Ureter (tissue), 1 donor: ENCODE results near the gene TGIF1. TPM values are rescaled to one million over a fixed set of nuclear protein-coding genes. Genes with fewer than 3 reads are reported as not detected.
"Not testable (repeated sequence)": the region's sequence is repeated elsewhere in the genome, so short reads cannot be mapped to it uniquely, and the experiment has no call there.

Experiments used
- DNase-seq: peaks from one replicate; pipeline ENCODE4 v3.0.0-alpha.2; 2020; ENCODE audit warnings: low spot score
- total RNA-seq: library from RNA; stranded (reverse); gene quantifications from one replicate; pipeline ENCODE4 v1.2.4, GENCODE V29; 2023
- donor health status: DM: yes; HTN: yes; CAD: no.

TGIF1 gene
- total RNA-seq, 1 donor from 2014 or later, result 64.0 TPM

DNA sequence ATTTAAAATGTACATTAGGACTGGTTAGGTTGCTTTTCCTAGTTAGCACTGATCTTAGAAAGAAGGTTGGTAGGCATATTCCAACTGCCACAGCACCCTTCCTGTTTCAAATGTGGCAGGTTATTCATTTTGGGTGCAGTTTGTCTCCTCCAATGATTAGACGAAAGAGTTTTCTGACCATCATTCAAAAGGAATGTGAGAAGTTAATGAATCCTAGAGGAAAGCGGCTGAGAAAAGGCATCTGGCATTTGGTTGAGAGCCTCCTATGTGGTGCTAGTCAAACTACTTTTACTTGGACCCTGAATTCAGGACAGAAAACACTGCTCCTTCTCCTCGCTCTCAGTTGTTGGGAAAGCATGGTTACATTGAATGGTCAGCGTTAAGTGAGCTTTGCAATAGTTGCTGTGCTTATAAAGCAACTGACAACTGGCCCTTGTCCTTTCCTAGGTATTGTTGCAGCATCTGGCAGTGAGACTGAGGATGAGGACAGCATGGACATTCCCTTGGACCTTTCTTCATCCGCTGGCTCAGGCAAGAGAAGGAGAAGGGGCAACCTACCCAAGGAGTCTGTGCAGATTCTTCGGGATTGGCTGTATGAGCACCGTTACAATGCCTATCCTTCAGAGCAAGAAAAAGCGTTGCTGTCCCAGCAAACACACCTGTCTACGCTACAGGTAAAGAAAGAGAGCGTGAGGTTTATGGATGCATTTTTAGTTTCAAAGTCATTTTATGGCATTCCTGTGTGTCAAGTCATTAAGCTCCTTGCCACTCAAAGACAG lies 6.1 kb downstream of the TGIF1 start:
- DNase-seq, result no peak

DNA sequence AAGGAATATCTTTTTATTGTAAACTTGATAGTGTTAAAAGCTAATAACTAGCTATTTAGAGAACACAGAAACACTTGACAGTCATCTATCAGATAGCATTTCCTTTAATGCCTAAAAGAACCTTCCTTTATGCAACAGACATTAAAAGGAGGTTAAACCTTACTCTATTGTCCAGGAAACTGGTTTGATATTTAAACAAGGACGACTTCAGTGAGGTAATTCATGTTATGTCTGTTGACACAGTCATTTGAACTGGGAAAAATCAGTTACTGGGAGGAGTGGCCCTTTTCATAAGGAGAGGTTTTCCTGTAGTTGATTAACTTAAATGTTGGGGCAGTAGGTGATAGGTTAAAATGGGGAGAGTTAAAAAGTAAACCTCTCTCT lies 6.7 kb downstream of the TGIF1 start:
- no peak for DNase-seq

DNA sequence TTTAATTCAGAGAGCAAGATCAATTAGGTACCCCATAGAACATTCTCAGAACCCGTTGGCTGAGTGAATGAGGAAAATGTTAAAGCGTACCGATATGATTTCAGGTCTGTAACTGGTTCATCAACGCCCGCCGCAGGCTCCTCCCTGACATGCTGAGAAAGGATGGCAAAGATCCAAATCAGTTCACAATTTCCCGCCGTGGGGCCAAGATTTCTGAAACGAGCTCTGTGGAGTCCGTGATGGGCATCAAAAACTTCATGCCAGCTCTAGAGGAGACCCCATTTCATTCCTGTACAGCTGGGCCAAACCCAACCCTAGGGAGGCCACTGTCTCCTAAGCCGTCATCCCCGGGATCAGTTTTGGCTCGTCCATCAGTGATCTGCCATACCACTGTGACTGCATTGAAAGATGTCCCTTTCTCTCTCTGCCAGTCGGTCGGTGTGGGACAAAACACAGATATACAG lies 7.3 kb downstream of the TGIF1 start:
- DNase-seq, result no peak

DNA sequence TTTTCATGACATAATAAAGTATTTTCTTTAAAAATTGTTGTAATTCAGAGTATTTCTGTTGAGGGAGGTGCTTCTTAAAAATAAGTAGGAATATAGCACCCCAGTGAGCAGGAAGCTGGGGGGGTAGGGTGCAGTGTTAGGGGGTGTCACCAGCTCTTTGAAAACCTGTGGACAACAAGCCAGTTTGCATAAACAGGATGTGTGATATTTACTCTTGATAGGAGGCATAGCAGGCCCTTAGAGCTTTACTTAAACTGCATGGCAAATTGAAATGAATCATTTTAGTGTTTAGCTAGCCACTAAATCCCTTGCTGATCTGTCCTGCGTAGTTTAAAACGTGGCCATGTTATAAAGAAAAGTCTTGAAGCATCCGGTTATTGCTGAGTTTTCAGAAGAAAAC lies 8.4 kb downstream of the TGIF1 start:
- DNase-seq, result no peak

DNA sequence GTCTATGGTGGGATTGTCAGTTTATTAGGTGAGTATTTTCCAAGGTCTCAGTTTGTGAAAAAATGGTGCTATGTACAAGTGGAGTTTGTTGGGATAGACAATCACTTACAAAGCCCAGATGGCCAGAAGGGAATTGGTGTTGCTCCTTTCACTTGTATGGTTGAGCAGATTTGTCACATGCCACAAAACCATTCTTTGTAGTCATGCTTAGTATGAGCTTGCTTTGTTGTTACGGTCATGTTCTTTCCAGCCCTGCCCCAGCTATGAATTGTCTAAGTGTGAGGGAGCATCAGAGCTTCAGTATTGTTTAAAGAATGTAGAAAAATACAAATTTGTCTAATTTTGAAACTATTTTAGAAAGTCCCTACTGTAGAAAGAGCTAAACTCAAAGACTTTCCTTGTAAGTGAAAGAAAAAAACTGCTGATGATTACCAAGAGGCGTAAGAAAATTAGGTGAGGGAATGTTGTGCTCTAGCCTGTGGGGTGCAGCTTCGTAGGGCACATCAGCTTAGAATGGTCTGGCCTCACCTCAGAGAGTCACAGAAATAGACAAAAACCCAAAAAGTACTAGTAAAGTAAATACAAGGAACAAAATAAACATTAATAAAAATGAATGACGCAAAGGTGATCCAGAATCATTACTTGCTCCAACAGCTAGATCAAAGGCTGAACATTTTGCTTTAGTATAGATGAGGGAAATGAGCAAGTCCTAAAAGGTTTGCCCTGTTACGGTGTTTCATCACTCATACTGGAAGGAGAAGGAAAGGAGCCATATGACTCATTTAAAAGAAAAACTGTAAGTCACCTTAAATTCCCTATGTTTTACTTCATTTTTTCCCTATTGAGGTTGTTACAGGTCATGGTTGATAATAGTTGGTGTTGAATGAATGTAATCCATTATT lies 9.2 kb downstream of the TGIF1 start:
- no peak for DNase-seq

DNA sequence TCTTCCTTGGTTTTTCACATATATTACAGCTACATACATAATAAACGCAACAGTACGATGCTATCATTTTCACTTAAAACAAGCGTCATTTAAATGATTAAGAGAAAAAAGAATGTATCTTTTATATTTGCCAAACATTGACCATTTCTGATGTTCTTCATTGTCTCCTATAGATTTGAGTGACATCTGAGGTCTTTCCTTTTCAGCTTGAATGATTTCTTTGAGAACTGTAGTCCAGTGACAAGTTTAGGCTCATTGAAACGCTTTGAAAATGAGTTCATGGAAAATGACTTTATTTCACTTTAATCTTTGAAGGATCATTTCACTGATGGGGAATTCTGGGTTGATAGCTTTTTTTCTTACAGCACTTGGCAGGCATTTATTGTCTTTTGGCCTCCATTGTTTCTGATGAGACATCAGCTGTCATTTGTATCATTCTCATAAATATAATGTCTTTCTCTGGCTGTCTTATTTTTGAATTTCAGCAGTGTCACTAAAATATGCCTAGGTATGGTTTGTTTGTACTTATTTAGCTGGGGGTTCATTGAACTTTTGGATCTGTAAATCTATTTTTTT lies 10.9 kb downstream of the TGIF1 start:
- no peak for DNase-seq

DNA sequence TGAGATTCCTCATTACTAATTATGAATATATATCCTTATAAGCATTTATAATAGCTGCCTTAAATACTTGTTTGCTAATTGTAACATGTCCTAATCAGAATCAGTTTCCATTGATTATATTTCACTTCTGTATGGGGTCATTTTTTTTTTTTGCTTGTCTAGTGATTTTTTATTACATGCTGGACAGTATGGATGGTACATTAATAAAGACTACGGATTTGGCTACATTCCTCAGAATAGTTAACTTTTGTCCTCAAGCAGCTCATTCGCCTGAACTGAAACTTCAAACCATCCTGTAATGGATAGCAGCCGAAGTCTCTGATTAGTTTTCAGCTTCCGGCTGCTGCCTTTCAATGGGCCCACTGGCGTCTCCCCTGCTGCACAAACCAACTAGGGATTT lies 11.7 kb downstream of the TGIF1 start:
- no peak for DNase-seq

DNA sequence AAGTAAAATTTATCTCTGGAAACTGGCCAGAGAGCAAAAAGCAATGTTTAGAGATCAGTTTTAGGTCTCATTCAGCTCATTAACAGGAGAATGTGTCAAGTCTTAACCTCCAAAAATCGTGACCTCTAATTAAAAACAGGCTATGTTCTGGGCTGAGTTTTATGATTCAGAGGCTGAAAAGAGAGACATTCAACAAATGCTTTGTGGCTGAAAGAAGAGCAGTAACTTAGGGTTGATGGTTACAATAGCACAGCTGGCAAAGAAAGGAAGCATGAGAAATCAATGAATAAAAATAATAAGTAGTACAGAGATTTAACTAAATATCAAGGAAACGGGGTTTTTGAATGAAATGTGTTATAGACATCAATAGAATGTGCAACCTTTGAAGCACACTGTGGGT lies 13.1 kb downstream of the TGIF1 start:
- no peak for DNase-seq

DNA sequence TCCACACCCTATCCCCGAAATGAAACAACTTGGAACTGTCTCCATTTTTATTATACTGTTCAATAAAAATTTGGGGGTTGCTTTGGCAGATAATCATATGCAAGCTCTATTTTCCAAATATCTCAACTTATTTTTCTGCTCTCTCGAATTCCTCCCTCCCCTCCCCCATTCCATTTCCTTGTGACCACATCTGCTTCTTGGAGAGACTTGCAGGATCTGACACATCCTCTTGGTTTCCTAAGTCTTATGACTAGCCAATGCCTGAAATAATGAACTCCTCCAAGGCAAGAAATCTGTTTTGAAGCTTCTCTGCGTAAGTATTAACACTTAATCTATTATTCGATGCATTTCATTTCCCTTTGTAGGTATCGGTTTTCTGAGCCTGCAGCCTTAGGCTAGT lies 16.1 kb downstream of the TGIF1 start:
- no peak for DNase-seq

DNA sequence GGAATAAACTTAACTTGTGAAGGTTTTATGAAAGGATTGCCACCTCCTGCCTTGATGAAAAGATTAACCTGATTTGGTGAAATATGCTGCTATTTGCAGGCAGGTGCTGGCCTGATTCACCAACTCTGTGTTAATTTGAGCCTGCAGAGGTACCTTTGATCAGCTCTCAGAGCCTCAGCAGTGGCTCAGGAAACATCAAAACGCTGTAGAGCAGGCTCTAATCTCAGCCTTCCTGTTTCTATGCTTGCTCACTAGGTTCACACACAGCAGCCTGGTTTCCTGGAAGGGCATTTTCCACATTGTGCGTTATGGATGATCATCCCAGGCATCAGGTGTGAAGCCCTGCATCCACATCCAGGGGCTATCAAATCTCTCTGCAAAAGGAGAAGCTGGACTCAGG lies 16.9 kb downstream of the TGIF1 start:
- DNase-seq, result no peak

DNA sequence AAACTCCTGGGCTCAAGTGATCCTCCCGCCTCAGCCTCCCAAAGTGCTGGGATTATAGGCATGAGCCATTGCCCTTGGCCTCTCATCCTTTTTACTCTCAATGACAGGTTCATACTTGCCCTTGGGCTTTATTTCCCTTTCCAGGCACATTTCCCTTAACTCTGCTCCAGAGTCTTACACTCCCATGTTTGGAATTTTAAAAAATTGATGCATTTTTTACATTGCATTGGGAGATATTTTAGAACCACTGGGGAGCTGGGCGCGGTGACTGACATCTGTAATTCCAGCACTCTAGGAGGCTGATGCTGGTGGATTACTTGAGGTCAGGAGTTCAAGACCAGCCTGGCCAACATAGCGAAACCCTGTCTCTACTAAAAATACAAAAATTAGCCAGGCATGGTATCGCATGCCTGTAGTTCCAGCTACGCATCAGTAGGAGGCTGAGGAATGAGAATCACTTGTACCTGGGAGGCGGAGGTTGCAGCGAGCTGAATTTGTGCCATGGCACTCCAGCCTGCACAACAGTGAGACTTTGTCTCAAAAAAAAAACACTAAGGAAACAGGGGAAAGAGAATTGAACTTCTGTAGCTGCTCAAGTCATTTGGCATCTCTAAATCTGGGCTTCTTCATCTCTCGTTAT lies 18.2 kb downstream of the TGIF1 start:
- no peak for DNase-seq

DNA sequence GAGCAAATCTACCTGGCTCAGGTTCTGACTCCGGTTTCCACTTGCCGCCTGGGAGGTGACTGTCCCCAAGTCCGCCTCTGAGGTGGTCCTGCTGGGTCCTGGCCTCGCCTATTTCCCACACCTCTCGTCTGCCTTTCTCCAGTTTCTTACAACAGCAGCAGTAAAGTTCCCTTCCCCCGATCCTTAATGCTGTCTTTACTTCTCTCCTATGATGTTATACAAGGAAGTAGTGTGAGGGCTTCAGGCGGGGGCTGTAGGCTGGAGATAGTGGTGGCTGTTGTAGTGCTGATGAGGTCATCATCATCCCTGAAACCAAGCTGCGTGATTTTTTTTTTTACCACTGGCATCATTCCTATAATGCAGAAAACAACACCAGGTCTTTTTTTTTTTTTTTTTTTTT lies 18.9 kb downstream of the TGIF1 start:
- no peak for DNase-seq

DNA sequence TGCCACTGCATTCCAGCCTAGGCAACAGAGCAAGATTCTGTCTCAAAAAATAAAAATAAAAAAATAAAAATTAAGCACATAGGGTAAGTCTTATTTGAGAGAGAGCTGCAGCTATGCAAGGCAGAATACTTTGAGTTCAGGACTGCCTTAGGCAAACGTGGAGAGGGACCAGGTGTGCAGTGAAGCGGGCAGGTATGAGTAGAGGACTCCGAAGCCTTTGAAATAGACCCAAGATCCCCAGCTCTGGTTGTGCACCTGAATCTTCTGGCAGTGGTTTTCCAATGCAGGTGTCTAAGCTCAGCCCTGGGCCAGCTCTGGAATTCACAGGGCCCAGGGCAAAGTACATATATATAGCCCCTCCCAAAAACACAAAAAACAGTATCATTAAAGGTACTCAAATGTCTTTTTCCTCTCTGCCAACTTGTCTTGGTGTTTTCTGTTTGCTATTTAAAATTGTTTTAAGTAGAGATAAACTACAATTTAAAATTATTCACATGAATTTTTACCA lies 21.2 kb downstream of the TGIF1 start:
- no peak for DNase-seq

DNA sequence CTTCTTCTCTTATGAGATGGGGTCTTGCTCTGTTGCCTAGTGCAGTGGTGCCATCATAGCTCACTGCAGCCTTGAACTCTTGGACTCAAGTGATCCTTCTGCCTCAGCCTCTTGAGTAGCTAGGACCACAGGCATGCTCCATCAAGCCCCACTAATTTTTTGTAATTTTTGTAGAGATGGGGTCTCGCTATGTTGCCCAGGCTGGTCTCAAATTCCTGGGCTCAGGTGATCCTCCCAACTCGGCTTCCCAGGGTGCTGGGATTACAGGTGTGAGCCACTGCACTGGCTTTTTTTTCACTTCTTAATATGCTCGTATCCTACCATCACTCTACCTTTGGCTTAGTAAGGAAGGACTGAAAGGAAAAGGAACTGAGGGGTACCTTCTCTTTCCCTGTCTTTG lies 22.1 kb downstream of the TGIF1 start:
- not testable (repeated sequence) for DNase-seq

DNA sequence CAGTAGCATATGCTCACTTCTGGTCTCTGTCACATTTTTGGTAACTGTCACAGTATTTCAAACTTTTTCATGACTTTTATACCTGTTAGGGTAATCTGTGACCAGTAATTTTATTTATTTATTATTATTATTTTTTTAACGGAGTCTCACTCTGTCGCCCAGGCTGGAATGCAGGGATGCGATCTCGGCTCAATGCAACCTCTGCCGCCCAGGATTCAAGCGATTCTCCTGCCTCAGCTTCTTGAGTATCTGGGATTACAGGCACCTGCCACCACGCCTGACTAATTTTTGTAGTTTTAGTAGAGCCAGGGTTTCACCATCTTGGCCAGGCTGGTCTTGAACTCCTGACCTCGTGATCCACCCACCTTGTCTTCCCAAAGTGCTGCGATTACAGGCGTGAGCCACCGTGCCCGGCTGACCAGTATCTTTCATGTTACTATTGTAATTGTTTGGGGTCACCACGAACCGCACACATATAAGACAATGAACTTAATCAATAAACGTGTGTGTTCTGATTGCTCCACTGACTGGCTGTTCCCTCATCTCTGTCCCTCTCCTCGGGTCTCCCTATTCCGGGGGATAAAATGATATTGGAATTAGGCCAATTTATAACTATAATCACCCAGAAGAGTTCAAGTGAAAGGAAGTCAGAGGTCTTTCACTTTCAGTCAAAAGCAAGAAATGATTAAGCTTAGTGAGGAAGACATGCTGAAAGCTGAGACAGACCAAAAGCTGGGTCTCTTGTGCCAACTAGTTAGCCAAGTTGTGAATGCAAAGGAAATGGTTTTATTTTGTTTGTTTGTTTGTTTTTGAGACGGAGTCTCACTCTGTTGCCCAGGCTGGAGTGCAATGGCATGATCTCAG lies 22.9 kb downstream of the TGIF1 start:
- DNase-seq, result no peak

DNA sequence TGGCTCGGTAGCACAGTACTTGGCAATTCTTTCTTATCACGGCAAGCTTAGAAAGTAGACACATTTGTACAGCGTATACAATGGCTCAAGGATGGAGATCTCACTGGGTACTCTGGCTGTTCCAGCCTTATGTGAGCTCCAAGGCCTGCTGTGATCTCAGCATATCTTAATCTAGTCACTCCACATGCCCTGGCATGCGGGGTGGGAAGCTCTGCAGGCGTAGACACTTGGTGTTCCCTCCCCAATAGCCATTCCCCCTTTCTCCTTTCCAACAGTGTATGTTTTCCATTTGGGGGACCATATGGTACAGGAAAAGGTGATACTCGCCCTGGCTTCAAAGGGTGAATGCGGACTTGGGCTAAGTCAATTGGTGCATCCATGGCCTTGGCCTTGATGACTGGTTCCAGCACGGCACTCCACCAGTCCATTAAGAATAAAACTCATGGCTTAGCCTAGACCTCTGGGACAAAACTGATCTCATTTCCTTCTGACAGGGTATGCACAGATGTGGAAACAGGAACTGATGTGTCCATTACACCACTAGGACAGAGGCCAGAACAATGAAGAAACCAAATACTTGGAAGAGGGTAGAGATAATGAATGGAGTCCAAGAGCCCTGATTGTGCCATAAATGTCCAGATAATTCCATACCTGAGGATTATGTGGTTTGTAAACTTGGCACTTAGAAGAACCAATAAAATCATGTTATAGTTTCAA lies 28.4 kb downstream of the TGIF1 start:
- DNase-seq, result no peak

DNA sequence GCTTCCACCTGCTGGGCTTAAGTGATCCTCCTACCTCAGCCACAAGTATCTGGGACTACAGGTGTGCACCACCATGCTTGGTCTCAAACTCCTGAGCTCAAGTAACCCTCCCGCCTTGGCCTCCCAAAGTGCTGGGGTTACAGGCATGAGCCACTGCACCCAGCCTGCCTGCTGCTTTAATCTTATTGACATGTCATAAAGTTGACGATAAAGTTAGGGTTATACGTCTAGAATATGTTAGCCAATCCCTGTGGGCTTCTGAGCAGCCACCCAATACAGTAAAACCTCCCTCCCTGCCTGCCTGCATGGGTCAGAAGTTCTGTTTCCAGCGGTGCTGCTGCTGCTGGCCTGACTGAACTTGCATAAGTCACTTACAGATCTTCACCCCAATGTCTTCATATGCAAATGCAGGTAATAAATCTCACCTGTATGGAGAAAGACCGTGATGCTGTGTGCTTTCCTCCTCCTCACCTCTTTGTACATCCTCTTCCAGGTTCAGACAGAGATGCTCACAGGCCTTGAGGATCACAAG lies 30.1 kb downstream of the TGIF1 start:
- no peak for DNase-seq

DNA sequence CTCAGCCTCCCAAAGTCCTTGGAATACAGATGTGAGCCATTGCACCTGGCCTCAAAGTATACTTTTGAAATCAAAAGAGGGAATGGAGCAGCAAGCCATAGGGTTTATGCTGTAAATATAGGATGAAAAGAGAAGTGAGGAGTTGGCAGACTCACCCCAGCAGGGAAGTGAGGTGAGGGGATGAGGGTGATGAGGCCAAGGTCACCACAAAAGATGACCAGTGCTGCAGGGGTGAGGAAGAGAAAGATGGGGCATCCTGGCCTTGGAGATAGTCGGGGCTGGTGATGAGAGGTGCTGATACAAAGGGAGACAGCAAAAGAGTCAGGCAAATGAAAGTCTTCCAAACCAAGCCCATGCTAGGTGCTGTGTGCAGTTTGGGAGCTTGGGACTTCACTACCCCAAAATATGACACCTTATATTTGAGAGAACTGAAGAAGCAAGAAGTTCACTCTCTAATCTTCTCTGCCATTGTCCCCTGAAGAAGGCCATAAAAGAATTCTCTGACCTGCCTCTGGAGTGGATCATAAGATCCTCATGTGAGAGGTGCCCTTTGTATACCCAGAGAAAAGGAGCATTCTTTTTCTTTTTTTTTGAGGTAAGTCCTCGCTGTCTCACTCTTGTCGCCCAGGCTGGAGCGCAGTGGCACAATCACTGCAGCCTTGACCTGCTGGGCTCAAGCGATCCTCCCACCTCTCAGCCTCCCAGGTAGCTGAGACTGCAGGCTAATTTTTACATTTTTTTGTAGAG lies 31.0 kb downstream of the TGIF1 start:
- DNase-seq, result no peak

DNA sequence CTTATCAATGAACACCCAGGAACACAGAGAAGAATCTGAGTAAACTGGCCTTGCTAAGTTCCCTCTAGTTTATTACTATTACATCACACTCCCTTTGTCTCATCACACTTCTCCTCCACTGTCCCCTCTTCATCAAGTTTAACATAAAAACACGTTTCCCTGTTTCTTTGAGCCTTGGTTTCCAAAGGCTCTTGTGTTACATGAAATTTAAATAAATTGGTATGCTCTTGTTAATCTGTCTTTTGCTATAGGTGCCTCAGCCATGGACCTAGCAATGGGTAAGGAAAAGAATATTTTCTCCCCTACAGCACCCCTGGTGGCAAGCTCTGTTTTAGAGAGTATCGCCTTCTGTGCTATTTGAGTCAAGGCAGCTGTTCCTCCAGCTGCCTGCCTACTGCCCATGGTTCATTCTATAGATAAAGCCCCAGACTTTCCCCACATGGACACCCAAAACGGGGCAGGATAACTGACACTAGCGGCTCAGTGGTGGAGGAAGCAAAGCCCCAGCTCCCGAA lies 31.8 kb downstream of the TGIF1 start:
- no peak for DNase-seq
